ENCODE results near the gene TOR4A.

Gene TOR4A

DNA sequence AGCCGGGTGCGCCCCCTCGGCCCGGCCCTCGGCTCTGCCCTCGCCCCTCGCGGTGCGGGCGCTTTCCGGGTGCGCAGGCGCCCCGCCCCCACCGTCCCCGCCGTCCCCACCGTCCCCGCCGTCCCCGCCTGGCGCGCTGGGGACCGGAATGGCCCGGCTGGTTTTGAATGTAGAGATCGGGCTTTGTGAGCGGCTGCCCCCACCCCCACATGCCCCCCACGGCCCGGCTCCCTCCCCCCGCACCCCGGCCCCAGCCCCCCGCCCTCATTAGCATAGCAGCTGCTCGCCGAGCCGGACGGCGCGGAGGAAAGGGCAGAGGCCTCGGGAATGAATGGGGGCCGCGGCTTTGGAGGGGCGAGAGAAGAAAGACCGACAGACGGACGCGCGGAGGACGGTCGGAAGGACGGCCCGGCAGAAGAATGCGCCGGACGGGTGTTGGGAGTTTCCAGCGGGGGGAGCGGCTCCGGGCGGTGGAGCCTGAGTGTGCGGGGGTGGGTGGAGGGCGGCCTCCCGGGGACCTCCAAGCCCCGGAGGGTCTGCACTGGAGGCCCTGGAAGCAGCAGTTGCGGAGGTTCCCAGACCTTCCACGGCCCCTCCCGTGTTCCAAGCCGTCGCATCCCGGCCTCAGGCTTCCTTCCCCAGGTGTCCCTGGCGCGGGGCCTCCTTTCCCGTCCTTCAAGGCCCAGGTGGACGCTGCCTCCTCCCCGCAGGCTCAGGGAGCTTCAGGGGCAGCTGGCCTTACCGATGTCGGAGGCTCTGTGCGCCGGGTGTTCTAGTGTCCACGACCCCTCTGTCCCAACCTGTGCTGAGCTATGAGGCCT lies 18.5 kb downstream of the TOR4A start:
- DNase-seq (ENCODE audit: low read depth) = no peak

- DNase-seq (ENCODE audit: low read depth) = no peak
Measured at GRCh38 chr9:137296670-137297664, 19.4 kb downstream of the TOR4A start.

DNA sequence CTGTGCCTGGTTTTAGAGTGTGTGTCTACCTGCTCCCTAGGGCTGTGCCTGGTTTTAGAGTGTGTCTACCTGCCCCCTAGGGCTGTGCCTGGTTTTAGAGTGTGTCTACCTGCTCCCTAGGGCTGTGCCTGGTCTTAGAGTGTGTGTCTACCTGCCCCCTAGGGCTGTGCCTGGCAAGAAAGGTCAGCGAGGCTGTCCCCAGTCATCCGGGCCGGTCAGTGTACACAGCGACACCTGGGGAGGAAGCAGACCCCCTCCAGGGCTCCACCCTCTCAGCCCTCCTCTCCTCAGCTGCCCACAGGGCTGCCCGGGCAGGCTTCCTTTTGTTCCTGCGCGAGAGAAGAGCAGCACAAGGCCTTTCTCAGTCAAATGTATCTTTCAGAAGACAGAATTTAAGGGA lies 20.4 kb downstream of the TOR4A start:
- no peak for DNase-seq (ENCODE audit: low read depth)

GRCh38 chr9:137298401-137299202 lies 21.1 kb downstream of the TOR4A start:
- DNase-seq (ENCODE audit: low read depth) = no peak

DNA sequence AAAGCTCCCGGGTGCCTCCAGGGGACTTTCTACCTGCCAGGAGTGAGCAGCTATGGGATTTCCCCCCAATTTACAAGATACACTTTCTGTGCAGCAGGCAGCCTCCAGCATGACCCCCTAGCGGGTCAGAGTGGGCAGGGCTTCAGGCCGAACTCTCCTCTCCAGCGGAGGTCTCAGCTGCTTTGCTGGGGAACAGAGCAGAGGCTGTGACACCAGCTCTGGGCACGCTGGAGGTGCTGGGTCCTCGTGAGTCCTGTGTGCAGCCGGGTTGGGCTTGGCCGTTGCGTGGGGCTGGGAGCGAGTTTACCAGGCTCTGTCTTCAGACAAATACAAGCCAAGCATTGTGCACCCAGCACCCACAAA lies 21.7 kb downstream of the TOR4A start:
- DNase-seq (ENCODE audit: low read depth) = no peak

DNA sequence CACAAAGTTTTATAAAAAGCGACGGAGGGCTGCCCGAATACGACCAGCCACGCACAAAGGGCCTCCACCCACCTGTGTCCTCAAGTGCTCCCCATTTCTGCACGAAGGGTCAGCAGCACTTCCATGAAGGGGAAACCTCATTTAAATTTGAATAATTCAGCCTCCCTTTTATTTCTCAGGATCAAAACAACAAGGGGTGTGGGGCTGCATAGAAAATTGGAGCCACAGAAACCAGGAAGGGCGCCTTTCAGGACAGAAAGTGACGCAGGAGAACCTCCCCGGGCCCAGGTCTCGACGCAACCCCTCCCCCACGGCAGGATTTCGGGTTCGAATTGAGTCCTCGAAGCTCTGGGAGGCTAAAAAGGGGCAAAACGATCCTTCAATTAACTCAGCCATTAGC lies 22.4 kb downstream of the TOR4A start:
- no peak for DNase-seq (ENCODE audit: low read depth)

- DNase-seq (ENCODE audit: low read depth) = no peak
Measured at GRCh38 chr9:137300567-137301080, 23.1 kb downstream of the TOR4A start.

DNA sequence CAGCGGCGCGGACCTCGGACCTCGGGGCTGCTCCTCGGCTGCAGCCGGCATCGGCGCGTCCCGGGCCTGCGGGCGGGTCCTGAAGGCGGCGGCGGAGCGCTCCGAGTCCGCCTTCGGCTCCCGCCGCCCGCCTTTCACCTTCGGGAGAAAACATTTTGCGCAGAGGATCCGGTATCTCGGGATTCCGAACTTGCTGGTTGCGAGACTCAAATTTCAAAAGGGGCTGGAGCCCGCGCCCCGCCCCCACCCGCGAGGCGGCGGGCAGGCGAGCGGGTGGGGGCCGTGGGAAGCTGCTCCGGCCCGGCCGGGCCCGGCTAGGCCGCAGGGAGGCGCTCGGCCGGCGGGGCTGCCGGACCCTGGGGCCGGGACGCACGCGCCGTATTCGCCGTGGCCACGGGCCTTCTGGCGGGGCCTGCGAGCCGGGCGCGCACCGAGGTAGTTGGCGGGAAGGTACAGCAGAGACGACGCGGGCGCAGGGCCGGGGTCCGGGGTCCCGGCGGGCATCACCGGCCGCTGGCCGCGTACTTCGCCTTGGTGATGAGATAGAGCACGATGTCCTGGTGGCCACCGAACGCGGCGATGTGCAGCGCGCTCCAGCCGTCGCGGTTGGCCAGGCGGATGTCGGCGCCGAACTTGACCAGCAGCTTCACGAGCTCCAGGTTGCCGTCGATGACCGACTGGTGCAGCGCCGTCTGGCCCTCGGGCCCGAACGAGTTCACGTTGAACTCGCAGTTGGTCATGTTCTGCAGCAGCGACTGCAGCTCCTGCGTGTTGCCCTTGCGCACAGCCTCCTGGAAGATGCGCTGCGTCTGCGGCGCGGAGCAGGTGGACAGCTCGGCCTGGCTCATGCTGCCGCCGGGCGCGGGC lies 23.8 kb downstream of the TOR4A start:
- no peak for DNase-seq (ENCODE audit: low read depth)

DNA sequence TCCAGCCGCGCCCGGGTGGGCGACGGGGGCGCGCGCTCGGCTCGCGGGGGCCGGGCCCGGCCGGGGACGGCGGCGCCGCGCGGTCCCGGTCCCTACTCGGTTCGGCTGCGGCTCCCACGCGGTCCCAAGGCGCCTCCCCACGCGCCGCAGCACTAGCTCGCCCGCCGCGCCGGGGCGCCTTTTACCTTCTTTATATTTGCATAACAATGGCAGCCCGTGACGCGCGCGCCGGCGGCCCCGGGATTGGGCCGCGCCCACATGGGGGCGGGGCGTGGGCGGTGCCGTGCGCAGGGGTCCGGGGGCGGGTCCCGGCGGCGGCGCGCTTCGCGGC lies 24.6 kb downstream of the TOR4A start, which contains the start of gene NRARP:
TSS of gene NRARP (minus strand) at position 154 of the 331 bp plus-strand sequence. CDS start 343 bp downstream, outside the sequence.
- DNase-seq (ENCODE audit: low read depth) = no peak

GRCh38 chr9:137302449-137303150 lies 25.1 kb downstream of the TOR4A start:
- no peak for DNase-seq (ENCODE audit: low read depth)

GRCh38 chr9:137303151-137303892 lies 25.8 kb downstream of the TOR4A start:
- DNase-seq (ENCODE audit: low read depth) = no peak

DNA sequence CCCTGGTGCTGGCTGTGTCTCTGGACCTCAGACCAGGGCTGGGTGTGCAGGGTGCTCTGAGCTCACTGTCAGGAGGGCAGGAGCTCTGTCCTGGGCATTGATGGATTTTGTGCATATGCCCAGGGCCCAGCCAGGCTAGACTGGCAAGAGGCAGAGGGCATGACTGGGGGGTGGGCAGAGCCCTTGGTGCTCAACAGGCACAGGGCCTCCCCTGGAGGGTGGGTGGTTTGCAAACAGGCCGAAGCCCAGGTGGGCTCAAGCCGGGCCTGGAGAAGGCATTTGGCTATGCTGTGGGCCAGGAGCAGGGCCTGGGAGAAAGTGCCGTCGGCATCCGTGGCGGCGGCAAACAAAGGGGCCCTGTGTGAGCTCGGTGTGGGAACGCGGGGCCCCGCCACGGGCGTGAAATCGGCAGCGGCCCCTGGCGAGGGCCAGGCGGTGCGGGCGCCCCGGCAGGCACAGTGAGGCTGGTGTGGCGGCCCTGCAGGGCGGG lies 26.4 kb downstream of the TOR4A start:
- DNase-seq (ENCODE audit: low read depth) = no peak

- no peak for DNase-seq (ENCODE audit: low read depth)
Measured at GRCh38 chr9:137304383-137305059, 27.0 kb downstream of the TOR4A start.

- no peak for DNase-seq (ENCODE audit: low read depth)
Measured at GRCh38 chr9:137305060-137305797, 27.7 kb downstream of the TOR4A start.

- DNase-seq (ENCODE audit: low read depth) = no peak
Measured at GRCh38 chr9:137305798-137306065, 28.2 kb downstream of the TOR4A start.

DNA sequence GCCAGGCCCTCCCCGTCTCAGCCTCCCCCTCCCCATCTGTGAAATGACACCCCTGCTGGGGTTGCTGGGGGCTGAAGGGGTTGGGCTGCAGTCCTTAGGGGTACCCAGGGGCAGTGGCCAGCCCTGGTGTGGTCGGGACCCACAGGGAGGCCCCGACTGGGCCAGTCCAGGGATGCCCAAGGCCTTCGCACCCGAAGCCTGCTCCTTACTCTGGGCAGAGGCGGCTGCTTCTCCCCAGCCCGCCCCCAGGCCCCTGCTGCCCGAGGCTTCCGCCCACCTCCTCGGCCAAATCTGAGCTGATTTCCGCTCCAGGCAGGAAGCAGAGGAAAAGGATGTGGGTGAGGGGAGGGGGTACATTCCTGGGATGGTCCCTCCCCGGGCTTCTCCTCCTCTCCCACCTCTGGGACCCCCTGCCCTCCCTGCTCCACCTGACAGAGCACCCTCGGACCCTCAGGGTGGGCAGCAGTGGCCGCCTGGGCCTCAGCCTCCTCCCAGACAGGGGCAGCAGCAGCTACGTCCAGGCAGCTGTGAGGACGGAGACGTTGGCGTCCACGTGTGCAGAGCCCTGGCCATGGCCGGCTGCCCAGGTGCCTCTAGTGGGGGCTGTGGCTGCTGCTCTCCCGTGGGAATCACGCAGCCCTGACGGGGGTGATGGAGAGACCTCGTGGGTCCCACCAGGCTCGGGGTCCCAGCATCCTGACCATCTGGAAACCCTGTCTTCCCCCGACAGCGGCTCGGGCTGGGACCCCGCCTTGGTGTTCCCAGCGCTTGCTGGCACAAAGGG lies 28.7 kb downstream of the TOR4A start:
- DNase-seq (ENCODE audit: low read depth) = no peak

DNA sequence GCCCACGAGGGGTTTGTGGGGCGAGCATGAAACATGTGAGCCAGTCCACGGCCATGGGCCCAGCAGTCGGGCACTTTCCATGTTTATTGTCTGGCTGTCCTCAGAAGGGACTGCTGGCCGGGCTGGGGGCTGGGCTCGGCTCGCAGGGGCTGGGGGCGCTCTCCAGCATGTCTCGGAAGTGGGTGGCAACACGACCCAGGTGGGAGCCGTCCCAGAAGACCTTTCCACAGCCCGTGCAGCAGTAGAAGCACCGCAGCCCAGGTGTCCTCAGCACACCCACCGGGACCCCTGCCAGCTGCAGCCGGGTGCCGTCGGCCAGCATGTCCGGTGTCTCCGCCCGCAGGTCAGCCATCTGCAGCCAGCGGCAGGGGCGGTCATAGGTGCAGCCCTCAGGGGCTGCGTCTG lies 29.3 kb downstream of the TOR4A start:
- DNase-seq (ENCODE audit: low read depth) = no peak
